ENCODE results near the gene HTR1A. TPM values are rescaled to one million over a fixed set of nuclear protein-coding genes. Genes with fewer than 3 reads are reported as not detected.

Gene HTR1A
- total RNA-seq (2014; rRNA removed; shearing (Covaris generic)): not detected in 2 replicates

DNA sequence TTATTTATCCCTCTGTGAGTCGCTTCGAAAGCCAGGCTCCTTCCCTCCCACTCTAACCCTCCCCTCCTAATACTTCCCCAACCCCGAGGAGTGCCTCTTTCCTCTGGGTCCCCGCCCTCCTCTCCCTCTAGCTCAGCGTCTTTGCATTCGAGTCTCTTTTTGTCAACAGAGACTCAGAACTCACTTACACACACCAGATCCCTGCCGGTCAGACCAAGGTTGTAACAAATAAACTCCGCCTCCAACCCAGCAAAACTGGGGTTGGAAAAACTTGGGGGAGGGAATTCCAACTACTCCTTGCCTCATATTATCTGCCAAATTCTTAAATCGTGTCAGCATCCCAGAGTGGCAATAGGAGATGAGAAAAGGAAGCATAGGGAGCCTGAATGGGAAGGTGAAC, at the start of gene HTR1A:
HTR1A (minus strand) TSS at position 167 of the 400 bp plus-strand sequence. CDS start 726 bp downstream, outside the sequence.
- DNase-seq (ENCODE audit: low spot score): no peak
- in situ Hi-C loops (cut with HindIII; ENCODE audit: low sequenced_read_pairs): no loop called here

DNA sequence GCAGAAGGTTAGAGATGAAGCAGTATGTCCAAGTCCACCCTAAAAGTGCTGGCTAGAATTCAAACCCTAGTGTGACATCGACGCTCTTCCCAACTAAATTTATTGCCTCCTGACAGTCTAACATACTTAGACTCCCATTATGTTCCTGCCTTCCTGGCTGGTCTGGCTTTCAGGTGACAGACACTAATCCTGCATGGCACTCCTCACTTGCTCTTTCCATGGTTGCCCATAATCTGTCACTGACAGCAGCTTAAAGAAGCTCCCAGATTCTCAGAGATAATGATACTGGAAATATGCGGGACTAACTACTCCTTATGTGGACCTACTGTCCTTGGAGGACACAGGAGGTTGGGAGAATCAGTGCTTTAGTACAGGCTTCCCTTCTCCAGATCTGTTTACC, 41.7 kb upstream of the HTR1A start:
- DNase-seq (ENCODE audit: low spot score): no peak
- in situ Hi-C loops (cut with HindIII; ENCODE audit: low sequenced_read_pairs): no loop called here

DNA sequence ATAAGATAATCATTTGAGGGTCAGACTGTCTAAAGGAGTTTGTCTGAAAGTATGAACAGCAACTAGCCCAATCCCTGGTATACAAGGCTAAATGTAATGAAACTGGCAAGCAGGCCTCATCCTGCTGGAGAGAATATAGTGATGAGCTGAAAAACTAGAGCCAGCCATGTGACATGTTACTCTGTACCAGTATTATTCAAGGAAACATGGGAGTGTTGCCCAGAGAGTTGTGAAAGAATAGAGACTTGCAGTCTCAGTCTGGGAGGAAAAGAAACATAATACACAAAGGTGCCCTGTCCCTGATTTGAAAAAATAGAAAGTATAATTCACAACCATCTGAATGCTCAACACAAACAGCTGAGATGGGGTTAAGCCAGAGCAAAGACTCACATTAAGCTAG, 37.9 kb upstream of the HTR1A start:
- DNase-seq (ENCODE audit: low spot score): peak; percentile 11
- in situ Hi-C loops (cut with HindIII; ENCODE audit: low sequenced_read_pairs): no loop called here

DNA sequence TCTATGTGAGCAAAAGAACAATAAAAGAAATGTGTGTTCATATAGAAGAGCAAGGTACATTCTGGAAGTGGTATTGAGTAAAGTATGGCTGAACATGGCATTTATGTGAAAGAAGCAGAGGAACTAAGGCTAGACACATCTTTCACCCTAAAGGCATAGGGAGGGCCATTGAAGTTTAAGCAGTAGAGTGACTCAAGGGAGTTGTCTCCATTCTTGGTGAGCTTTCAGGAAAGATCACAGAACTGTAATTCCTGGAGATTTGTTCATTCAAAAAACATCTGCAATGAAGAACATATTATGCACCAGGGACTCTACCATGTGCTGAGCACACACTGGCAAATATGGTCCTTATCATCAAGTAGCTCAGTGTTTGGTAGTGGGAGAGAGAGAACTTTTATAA, 24.8 kb upstream of the HTR1A start:
- DNase-seq (ENCODE audit: low spot score): no peak
- in situ Hi-C loops (cut with HindIII; ENCODE audit: low sequenced_read_pairs): no loop called here

DNA sequence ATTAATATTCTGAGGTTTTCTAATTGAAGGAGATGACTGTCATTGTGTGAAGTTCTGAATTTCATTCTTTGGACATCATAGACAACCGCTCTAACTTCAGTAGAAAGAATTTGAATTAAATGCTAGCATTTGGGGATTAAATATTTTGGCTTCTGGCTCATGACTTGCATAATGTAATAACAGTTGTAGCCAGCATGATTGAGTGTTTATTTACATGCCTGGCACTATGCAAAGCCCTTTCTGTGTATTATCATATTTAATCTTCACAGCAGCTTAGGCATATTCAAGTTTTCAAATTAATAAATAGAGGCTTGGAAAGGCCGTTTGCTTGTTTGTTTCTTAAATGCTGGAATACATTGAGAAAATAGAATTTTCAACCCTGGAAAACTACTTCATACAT, 19.6 kb upstream of the HTR1A start:
- in situ Hi-C loops (cut with HindIII; ENCODE audit: low sequenced_read_pairs): no loop called here

DNA sequence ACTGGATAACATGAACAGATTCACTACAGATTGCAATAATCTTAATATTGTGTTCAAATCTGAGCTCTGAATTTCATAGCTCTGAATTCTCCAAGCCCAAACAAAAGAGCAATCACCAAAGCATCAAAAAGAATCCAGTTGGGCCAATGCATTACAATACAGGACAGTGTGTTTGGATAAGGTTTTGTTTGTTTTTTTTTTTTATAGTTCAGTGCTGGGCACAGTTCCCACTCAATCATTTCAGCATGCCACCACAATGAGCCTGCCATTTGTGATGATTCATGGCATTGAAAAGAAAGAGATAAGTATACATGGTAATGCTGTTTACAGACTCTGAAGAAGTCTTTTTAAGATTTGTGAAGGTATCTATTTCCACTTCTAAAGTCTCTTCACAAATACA, 1.7 kb upstream of the HTR1A start:
- in situ Hi-C loops (cut with HindIII; ENCODE audit: low sequenced_read_pairs): no loop called here
- no peak for DNase-seq (ENCODE audit: low spot score)

More for the DNA sequence above, 19.6 kb upstream of the HTR1A start:
- DNase-seq (ENCODE audit: low spot score): no peak

DNA sequence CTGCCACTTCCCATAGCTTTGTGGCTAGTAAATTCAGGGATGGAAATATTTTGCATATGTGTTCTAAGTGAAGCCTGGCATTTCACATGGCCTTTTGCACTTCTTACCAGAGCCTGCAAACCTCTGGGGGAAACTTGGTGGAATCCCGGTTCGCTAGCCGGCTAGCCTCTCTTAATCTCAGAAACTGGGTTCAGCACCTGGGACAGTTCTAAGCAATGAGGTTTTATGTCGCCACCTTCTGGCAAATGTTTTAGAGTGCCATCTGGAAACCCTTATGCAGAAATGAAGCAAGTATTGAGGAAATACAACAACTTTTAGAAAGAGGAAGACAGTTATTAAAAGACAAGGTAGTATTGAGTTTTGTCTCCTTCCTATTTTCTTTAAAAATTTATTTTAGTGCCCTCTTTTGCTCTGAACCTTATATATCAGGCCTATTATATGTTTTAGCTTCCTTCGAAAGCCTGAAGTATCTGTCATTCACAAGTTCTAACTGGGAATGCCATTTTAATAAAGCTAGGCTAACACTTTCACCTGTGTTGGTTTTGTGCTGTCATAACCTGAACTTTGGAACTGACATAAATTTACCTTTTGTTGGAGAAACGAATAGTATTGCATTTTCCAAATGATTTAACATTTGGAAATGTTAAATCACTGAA, 963 bp upstream of the HTR1A start:
- DNase-seq (ENCODE audit: low spot score): peak; percentile 81
- in situ Hi-C loops (cut with HindIII; ENCODE audit: low sequenced_read_pairs): no loop called here

DNA sequence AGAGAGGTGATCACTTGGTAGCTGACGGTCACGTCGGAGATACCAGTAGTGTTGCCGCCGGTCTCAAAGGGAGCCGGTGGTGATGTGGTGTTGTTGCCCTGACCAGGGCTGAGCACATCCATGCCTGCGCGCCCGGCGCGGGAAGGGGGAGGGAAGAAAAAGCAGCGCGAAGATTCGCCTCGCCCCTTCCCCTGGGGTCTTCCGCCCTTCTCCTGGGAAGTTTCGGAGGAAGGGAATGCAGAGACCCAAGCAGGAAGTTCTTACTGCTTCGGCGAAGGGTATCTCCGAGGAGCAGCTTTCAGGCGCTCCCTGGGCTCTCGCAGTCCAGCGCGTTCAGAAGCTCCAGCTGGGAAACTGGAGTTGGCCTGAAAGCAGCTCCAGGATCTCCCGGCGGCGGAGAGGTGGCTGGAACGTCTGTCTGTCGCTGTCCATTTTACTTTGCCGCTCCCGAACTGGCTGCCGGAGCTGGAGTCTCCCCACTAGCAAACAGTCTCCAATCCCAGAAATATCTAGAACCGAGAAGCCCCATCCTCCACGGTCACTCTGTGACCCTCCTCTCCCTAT, 565 bp downstream of the HTR1A start:
- in situ Hi-C loops (cut with HindIII; ENCODE audit: low sequenced_read_pairs): no loop called here
- no peak for DNase-seq (ENCODE audit: low spot score)

DNA sequence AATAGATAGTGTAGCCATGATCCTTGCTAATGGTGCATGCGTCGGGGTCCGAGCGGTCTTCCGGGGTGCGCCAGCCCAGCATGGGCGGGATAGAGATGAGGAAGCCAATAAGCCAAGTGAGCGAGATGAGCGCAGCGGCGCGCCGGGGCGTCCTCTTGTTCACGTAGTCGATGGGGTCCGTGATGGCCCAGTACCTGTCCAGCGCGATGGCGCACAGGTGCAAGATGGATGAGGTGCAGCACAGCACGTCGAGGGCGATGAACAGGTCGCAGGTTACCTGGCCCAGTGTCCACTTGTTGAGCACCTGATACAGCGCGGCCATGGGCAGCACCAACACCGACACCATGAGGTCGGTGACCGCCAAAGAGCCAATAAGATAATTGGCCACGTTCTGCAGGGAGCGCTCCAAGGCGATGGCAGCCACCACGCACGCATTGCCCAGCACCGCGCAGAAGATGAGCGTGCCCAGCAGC, 1.1 kb downstream of the HTR1A start:
- in situ Hi-C loops (cut with HindIII; ENCODE audit: low sequenced_read_pairs): no loop called here

DNA sequence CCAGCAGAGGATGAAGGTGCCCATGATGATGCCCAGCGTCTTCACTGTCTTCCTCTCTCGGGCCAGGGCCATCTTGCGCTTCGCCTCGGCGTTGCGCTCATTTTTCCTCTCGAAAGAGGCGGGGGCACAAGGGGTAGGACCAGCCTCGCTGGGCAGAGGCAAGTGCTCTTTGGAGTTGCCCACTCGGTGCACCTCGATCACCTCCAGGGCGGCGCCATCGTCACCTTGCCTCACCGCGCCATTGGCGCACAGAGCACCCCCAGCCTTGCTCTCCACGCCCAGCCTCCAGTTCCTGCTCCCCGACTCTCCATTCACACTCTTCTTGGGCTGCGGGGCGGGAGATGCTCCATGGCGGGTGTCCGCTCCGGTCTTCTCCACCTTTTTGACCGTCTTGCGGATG, 1.6 kb downstream of the HTR1A start:
- DNase-seq (ENCODE audit: low spot score): no peak
- in situ Hi-C loops (cut with HindIII; ENCODE audit: low sequenced_read_pairs): no loop called here

More for the DNA sequence above, 1.1 kb downstream of the HTR1A start:
- DNase-seq (ENCODE audit: low spot score): no peak

DNA sequence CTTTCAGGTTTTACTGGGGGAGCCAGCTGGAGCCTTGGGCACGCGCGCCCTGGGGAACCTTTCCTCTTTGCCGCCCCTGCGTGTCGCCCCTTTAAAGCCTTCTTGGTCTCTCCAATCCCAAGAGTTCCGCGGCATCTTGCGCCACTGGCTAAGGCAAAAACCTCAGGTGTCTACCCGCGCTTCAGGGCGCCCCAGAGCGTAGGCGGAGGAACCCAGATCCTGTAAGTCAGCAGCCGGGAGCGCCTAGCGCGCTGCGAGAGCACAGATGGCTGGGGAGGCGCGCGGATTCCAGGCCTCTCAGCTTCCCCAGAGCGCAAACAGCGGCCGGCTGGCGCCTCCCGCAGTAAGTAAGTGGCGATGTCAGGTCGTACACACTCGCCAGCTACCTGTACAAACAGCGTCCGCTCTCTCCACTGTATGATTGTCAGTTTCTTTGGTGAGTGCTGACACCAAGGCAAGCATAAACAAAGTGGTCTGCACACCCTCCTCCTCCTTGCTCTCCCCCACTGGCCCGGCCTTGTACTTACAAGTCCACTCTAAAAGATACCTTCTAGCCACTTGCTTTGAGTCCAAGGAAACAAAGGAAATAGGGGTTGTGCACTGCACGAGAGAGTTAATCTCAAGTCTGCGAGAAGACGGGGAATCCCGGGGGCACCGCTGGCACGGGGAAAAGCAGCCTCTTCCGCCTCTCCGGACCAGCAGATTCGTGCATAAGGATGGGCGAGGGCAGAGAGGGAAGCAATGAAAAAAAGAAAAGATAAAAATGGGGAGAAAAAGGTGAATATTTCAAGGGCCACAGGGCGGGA, 2.9 kb downstream of the HTR1A start:
- in situ Hi-C loops (cut with HindIII; ENCODE audit: low sequenced_read_pairs): no loop called here
- peak; percentile 76 for DNase-seq (ENCODE audit: low spot score)

DNA sequence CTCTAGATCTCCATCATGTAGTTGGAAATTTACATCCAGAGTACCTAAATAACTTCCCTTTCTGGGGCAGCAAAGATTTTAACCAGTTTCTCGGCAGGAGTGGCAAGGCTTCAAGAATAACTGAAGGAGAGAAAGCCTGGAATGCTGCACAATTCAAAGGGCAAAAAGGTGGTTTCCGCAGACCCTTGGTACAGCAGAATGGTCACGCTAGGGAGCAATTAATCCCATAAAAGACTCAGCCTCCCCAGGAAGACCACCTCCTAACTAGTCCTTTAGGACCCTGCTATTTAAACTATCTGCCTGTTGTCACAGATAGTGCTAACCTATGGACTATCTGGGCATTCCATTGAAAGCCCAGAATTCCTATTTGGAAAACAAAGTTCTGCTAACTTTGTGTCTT, 3.6 kb downstream of the HTR1A start:
- in situ Hi-C loops (cut with HindIII; ENCODE audit: low sequenced_read_pairs): no loop called here
- no peak for DNase-seq (ENCODE audit: low spot score)

DNA sequence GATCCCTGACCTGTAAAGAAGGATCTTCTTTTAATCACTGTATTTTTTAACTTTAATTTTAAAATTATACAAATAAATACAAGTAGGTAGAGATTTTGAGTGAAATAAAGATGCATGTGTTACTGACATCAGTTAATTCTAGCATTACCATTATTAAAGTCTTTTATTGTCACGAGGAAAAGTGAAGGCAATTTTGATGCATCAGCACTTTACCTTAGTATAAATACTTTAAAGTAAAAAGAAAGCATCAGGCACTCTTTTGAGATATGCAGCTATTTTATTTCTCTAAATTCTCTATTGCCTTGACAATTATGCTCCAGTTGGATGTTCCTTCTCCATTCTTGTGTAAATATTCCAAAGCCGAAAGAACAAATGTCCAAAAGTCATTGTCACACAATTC, 4.6 kb downstream of the HTR1A start:
- DNase-seq (ENCODE audit: low spot score): no peak
- in situ Hi-C loops (cut with HindIII; ENCODE audit: low sequenced_read_pairs): no loop called here

DNA sequence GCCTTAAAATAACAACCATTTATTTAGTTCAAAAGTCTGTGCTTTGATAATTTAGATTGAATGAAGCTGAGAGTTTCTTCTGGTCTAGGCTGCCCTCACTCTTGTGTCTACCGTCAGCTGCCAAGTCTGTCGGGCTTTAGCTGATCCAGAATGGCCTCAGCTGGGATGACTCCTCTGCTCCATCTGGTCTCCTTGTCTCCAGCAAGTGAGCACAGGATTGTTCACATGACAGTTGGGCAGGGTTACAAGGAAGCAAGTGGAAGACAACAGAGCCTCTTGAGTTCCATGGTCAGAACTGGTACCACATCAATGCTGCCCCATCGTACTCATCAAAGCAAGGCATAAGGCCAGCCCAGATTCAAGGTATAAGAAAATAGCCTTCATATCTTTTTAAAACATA, 9.0 kb downstream of the HTR1A start:
- in situ Hi-C loops (cut with HindIII; ENCODE audit: low sequenced_read_pairs): no loop called here
- DNase-seq (ENCODE audit: low spot score): peak; percentile 45

DNA sequence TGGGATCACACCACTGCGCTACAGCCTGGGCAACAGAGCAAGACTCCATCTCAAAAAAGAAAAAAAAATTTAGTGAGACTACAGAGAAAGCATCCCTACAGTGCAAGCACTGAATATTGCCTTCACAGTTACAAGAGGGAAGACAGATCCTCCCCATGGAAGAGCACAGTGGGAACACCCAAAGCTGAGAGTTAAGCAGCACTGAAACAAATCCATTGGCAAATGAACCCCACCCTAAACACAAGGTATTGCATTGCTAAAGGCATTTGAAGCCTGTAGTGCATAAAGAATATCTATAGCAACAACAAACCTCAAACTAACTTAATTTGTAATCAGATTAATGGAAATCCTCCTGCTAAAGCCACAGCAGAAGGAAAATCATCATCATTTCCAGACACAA, 27.1 kb downstream of the HTR1A start:
- in situ Hi-C loops (cut with HindIII; ENCODE audit: low sequenced_read_pairs): no loop called here
- no peak for DNase-seq (ENCODE audit: low spot score)

DNA sequence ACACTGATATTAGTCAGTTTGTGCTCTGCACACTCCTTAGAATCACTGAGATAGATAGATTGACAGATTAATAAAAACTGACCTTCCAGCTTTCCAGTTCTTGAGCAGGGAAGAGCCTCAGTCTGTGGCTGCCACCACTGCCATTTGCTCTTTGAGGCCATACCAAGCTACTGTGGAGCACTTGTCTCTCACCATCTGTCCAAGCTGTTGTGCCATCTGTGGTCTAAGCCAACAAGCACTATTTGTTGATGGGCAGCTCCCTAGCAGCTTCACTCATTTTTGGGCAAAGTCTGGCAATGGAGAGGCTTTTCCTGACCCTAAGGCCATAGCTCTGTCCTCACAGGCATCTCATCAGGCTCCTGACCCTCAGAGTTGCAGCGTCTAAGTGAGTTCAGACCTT, 30.4 kb downstream of the HTR1A start:
- peak; percentile 98 for DNase-seq (ENCODE audit: low spot score)

DNA sequence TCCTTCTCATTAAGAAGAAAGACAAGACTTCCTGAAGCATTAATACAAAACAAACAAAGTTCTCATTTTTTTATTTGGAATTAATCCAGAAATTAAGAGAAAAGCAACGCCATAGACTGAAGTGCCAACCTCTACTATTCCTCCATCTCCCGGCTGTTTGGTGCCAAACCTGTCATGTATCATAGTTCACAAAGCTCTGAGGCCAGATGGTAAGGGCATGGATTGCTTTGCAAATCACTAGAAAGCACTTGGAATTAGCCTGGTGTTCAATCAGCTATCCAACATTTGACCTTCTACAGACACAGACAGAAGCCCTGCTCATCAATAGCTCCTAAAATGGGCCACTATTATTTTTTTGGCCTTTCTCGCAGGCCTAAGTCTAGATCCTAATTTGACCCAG, 33.8 kb downstream of the HTR1A start:
- DNase-seq (ENCODE audit: low spot score): peak; percentile 86
- in situ Hi-C loops (cut with HindIII; ENCODE audit: low sequenced_read_pairs): no loop called here

More for the DNA sequence above, 30.4 kb downstream of the HTR1A start:
- in situ Hi-C loops (cut with HindIII; ENCODE audit: low sequenced_read_pairs): no loop called here

DNA sequence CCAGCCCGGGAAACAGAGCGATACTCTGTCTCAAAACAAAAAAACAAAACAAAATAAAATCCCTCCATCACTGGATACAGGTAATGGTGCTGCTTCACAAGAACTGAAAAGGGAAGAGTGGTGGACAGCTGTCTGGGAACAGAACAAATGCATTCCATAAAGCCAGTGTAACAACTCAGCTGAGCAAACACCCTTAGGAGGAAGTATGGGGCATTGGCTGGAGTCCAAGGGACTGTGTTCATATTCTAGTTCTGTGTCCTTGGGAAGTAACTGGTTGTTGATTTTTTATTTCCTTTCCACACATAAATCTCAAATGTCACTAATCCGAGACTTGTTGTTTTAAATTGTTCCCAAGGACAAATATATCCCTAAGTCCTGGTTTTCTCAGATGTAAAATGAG, 38.3 kb downstream of the HTR1A start:
- in situ Hi-C loops (cut with HindIII; ENCODE audit: low sequenced_read_pairs): no loop called here
- DNase-seq (ENCODE audit: low spot score): no peak

DNA sequence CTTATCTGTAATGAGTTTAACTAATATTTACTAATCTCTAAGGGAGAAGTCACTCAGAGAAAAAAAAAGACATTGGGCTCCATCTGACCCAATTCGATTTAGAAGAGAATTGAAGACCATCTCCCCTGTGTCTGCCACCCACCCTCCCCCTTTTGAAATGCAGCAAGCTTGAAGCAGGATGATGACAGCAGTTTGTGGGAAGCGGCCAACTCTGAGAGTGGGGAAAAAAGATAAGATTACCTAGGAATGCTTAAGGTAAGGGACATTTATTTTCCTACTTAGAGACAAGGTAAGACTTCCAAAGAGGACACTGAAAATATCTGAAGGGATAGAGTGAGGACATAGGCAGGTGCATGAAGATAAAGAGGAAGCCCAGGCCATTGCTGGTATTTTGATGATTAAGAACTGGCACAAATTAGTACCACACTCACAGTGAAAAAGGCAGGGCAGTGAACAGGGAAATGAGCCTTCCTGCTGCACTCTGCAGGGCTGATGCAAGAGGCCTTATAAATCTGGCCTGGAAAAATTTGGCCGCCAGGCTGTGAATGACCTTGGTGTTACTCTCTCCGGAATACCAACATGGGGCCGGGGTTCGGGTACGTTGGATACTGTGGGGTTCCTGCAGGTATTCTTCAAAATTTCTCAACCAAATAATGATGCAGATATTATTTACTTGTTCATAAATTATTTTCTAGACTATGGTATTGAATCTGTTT, 42.3 kb downstream of the HTR1A start:
- in situ Hi-C loops (cut with HindIII; ENCODE audit: low sequenced_read_pairs): no loop called here
- DNase-seq (ENCODE audit: low spot score): no peak

DNA sequence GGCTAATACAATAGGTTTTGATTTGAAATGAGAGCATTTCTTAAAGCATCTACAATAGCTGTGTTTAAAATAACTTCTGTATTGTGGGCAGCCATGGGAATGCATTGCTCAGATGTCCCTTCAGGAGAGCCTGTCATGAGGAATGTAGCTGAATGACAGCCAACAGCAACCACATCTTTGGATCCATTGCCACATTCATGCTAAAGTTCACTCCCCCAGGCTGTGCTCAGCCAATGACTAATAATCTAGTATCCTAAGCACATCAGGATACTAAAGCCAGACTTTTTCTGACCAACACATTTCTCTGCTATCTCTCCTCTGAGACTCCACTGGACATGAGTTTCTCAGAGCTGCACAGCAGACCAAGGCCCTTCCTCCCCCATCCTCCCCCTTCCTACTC, 45.5 kb downstream of the HTR1A start:
- in situ Hi-C loops (cut with HindIII; ENCODE audit: low sequenced_read_pairs): no loop called here
- DNase-seq (ENCODE audit: low spot score): no peak
